C1 segment of cervical spinal cord (tissue), 14 donors: ENCODE results near the gene KRTAP5-4.
"Not testable (repeated sequence)": the region's sequence is repeated elsewhere in the genome, so short reads cannot be mapped to it uniquely, and the experiment has no call there.

ENCODE experiments used
- DNase-seq, 14 donors: peaks; one replicate each; lab custom pipeline; 2025; lab: John Stamatoyannopoulos, UW

Gene KRTAP5-4

DNA sequence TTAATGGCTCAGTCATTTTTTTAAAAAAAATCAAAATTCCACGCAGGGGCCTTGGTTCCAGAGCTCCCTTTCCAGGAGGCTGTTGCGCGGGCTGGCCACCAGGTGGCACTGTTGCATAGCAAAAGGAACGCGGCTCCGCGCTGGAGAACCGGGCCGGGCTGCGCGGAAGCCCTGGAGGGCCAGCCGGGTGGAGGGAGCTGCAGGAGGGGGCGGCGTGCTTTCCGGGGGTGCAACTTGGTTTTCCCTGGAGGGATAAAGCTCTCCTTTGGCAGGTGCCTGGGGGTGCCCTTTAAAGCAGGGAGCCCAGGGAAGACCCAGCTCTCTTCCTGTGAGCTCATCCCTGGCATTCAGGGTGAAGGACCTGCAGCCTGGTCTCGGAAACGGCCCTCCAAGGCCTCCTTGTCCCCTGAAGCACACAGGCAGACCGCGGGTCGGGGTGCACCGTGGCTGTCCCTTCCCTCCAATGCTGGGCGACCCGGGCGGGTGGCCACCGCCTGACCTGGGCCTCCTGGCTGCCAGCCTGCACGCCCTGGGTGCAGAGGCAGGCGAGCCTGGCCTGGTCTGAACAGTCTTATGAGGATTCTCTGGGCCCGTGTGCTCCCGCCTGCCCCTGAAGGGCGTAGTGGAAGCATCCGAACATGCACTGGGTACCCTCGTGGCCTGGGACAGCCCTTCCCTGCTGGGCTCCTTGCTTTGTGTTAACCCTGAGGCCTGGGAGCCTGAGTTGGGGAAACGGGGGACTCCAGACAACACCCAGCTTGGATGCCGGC lies 31.0 kb upstream of the KRTAP5-4 start:
- DNase-seq, result peak in 13 of 14 donors; percentile 6 to 80 (median 49)

DNA sequence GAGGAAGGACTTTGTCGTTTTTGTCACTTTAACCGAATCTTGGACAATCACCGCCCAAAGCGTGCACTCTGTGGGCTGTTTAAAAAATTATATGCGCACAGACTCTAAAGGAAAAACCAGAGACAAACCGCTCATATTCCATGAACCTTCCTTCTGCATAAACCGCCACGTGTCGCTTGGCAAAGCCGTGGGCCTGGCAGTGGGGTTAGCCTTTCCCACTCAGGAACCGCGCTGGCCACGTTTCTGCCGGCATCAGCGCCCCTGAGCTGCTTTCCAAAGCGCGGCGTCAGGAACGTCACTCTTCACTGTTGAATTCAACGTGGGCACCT lies 30.5 kb upstream of the KRTAP5-4 start:
- DNase-seq, result no peak

DNA sequence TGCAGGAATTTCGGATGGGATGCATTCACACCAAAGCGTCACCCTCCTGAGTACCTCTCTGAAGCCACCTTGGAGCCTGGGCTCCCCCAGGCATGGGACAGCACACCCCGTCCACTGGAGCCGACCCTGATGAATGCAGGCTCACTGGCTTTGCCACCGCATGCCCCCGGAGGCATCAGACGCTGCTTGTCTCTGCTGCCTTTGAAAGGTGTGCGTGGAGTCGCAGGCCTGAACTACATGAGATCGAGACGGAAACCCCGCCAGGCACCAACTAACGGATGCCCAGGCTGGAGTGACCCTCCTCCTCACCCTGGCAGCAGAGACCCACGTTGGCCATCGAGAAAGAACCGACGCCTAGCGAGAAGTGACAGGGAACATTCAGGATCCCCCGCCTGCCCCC lies 30.1 kb upstream of the KRTAP5-4 start:
- no peak for DNase-seq

DNA sequence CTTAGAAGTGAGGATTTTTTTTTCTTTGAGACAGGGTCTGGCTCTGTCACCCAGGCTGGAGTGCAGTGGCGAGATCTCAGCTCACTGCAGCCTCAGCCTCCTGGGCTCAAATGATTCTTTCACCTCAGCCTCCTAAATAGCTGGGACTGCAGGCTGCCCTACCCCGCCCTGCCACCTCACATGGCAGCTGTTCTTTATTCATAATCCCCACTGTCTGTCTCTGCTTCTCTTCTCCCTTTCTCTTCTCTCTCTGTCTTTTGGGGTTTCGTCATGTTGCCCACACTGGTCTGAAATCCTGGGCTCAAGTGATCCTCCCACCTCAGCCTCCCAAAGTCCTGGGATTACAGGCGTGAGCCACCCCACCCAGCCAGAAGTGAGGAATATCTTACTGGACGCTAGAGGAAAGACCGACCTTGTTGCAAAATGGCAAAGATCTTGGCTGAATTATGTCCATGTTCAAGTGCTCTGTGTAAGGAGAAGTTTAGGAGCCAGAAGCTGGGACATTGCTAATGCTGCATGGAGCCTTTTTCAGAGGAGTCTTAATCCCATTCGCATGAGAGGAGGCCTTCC lies 29.6 kb upstream of the KRTAP5-4 start:
- no peak for DNase-seq

DNA sequence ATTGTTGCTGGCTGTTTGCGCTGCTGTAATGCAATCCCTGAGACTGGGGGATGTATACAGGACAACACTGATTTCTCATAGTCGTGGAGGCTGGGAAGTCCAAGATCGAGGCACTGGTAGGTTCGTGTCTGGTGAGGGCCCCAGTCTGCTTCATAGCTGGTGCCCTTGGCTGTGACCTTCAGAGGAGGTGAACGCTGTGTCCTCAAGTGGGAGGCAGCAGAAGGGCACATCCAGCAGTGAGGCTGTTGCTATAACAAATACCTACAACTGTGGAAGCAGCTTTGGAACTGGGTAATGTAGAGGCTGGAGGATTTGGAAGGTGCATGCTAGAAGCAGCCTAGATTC lies 29.0 kb upstream of the KRTAP5-4 start:
- no peak for DNase-seq

DNA sequence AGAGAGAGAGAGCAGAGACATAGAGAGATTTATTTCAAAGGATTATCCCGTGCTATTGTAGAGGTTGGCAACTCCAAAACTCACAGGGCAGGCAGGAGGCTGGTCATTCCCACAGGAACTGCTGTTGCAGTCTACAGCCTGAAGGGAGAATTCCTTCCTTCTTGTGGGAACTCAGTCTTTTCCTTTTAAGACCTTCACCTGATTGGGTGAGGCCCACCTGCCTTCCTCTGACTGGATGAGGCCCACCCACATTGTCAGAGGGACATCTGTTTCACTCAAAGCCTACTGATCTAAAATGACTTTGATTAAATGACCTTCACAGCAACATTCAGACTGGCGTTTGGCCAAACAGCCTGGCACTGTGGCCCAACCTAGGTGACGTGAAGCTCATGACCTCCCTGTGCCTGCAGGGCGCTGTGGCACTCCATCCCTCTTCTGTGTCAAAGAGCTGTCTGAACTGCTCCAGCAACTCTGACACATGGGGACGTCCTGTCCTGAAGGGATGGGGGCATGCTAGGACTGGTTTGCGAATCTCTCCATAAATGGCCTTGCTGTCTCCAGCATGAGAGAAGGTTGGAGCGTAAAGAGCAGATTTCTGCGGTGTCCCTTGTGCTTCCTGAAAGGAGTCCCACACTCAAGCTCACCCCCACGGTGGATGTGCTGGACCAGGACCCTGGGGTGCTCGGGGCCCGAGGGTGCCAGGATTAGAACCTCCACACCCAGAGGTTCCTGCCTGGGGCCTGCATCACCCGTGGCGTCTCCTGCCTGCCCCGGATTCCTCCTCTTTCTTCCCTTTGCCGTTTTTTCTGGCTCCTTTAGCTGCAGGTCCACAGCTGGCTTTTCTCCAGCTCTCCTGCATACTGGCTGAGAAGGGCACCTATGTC lies 28.3 kb upstream of the KRTAP5-4 start:
- DNase-seq, result no peak

DNA sequence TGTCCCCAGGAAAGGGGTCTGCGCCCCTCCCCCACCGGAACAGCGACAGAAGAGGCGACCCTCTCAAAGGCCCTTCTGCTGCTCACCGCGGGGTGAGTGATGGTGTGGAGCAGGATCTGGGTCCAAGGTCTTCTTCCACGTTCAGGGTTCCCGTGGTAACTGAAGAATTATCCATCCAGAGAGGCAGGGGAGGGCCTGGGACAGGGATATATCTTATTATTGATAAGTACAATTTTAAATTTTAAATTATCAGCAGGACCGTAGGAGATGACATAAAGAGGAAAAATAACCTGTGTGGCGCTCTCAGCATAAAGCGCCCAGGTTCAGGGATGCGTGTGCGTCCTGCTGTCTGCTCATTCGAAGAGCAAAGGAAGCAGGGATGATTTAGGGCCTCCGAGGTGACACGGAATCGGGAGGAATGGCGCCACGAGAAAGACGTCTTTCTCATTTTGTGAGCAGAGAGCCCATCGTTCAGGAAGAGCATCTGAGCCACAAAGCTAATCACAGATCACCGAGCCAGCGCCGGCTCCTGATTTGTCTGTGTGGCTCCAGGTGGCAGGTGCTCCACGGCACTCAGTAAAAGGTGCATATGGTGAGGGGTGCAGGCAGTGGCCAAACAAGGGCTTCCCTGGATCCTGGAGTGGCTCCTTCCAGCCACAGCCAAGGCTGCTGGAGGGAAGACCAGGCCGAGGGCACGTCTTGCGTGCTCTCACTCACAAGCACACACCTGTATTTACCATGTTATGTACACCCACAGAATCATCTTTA lies 26.9 kb upstream of the KRTAP5-4 start:
- DNase-seq, result no peak

DNA sequence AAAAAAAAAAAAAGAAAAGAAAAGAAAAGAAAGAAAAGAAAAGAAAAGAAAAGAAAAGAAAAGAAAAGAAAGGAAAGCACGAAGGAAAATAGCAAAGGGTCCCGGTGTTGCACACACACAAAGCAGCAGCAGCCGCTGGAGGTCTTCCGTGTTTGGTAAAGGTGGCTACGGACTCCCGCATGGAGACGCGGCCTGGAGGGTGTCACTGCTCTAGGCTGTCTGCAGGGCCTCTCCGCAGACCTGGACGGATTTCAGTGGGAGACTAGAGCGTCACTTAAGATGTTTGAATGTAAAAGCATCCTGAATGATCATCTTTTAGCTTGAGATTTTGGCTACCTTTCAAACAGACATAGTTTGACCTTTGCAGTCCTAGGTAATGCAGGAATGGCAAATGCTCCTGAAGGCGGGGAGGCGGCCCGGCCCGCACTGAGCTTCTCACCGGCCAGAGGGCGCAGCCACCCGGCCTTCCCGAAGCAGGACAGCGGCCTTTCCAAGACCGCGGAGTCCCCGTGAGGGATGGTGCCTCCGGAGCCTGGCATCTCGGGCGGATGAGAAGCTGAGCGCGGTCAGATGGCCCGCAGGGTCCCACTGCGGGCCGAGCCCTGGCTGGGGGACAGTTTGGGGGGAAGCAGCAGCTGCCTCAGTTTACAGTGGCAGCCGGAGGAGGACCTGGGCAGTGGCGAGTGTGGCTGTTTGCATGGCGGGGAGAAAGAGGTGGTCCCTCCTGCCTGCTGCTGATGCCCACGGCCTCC lies 26.1 kb upstream of the KRTAP5-4 start:
- no peak for DNase-seq

DNA sequence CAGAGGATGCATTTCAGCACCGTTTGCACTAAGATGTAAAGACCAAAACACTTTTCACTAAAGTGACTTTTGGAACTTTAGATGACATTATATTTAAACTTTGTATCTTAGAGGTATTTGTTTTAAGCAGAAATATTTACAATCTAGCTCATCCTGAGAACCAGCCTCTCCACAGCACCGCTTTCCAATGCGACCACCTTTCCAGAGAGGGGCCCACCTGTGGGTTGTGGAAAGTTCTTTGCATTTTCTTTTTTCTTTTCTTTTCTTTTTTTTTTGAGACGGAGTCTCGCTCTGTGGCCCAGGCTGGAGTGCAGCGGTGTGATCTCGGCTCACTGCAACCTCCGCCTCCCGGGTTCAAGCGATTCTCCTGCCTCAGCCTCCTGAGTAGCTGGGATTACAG lies 24.6 kb upstream of the KRTAP5-4 start:
- not testable (repeated sequence) for DNase-seq

DNA sequence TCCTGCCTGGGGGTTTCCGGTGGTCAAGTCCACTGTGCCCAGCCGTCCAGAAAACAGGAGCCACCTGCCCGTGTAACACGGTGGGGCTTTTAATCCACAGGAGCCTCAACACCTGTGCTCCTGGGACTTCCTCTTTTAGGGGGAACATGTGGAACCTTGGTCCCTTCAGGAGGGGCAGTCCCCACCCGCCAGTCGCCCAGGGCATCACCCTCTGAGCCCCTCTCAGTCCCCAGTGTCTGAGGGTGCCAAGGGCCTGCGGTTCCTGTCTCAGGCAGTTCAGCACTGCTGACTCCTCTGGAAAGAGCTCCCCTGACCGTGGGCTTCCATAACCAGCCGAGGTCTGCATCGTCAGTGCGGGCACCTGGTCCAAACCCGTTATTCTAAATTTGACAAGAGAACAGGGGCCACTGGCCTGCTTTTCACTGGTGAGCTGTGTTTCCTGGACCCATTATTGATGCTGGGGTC lies 23.5 kb upstream of the KRTAP5-4 start:
- no peak for DNase-seq

DNA sequence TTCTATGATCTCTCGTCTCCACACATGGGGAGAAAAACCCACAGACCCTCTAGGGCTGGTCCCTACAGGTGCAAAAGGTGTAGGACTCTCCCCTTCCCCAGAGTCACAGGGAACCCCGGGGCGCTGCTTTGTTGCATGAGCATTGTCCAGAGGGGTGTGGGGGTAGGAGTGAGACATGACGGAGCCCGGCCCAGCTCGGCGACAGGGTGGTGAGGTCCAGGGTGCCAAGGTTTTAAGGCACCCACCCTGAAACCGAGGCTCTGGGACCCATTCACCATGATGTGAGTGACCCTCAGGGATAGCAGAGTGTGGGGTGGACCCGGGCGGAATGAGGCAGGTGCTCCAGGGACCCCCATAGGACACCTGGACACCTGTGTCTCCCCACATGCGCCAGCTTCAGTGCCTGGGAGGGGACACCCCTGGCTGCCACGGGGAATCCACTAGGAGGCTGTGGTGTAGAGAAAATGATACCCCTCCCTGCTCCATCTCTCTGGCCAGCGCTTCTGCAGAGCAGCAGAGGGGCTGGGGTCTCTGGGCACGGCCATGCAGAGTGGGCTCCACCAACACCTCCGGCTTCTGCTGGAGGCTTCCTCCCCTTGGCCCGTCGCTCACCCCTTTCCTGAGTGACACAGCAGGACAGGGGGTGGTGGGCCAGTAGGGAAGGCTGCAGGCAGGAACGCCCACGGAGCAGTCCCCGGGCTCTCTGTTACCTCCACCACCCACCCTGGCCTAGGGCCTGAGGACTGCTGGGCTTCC lies 22.8 kb upstream of the KRTAP5-4 start:
- DNase-seq, result no peak

DNA sequence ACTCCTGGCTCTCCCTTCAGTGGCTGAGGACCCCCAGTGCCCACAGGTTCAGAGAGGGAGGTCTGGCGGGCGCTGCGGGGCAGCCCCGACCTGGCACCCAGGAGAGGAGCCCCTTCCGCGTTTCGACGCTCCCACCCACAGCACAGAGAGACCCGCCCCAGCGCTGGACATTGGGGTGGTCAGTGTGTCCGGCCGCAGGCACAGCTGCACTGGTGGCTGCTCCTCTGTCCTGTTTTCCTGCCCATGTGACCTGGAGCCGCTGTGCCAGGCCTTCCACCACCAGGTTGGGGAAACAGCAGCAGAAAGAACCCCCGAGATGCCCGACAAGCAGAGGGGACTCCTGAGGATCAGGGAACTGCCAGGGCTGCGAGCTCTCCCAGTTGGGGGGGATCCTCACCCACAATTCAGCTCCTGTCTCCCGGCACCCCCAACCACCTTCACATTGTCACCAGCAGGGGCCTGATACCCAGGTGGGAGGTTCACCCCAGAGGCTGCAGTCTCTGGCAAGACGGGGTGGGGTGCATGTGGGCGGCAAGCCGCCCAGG lies 21.3 kb upstream of the KRTAP5-4 start:
- DNase-seq, result no peak

DNA sequence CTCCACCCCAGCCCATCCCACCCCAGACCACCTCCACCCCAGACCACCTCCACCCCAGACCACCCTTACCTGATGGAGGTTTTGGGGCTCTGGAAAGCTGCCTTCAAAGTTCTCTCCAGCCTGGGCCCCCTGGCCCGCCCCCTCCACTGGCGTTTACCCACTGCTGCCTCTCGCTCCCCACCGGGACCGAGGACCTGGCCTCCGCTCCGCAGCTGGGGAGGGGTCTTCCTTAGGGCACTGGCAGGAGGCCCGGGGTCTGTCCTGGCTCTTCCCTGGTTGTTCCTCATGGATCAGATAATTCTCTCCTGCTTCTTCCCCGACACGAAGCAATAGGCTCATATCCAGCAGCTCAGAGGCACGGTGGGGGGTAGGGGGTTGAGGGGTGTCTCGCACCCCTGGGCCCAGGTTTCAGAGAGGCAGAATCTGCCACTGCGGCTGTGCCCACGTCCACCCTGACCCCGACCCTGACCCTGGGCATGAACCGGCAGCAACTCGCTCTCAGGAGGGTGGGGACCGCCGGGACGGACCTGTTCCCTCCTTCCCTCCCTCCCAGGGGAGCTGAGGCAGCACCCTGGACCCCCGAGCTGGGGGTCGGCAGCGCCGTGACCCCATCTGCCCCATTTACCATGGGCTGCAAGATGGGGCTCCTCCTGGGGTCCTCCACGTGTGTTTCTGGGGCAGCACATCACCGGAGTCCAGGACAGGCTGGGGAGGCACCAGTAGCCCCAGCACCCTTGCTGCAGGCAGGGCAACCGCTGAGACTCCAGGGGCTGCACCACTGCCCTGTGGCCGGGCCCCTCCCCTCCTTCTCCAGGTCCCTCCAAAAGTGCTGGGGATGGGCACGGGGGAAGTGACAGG lies 20.6 kb upstream of the KRTAP5-4 start:
- no peak for DNase-seq

DNA sequence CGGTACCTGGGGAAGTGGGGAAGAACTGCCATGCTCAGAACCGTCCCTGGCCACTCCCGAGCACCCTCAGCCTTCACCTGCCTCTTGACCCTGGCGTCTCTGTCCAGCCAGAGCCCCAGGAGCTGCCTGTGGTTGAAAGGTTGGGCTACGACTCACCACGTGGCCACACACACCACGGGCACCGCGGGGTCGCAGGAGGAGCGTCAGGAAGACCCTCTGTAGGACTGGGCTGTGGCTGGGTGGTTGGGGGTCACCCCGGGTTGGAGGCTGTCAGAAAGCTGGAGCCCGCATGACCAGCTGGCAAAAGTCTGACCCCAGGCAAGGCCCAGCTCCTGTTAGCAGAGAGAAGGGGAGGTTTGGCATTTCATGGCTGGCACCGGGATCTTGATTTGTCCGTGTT lies 19.2 kb upstream of the KRTAP5-4 start:
- no peak for DNase-seq

DNA sequence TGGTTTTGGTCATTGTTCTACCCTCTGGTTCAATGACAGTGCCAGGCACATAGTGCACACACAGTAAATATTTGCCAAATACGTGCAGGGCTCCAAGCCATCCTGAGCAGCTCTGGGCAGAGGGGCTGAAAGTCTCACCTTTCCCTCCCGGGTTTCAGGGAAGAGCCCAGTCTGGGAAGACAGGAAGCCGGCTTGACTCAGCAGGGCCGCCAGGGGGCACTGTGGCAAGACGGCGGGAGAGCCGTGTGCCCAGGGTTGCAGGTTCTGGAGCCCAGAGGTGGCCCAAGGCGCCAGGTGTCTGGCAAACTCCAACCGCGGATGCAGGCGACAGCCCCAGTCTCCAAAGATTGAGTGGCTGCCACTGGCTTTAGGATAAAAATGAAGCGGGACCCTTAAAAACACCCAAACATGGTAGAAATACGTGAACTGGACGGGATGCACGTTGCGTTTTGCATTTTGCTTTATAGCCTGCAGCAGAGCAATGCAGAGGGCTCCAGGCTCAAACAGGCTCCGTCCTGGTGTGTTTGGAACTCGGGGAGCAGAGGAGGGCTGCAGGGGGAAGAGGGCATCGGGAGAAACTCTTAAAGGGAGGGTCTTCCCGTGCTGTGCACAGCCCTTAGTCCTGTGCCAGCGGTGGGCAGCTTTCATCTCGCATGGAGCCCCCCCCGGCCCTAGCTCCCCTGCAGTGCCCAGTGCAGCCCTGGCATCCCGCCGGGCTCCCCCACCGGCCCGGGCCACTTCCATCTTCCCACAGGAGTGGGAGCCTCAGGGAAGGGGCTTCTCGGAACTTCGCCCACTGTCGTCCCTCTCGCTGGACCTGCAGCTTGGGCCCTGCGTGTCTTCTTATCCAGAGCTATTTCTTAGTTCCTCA lies 18.4 kb upstream of the KRTAP5-4 start:
- peak in 3 of 14 donors; percentile 2 to 5 (median 3) for DNase-seq

DNA sequence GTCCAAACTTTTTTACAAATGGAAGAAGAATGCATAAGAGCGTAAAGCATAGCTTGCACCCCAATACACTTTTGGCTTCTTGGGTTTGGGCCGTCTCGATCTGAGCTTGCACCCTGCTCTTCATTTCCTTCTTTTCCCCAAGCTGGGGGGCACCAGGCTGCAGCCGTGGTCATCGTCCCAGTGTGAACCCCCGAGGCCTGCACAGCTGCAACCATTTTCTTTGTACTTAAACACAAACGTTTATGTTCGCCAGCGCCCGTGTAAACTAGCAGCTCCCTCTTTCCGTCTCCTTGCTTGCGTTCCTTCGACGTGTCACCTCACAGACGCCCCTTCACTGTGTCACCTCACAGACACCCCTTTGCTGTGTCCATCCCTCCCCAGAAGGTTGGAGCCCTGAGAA lies 17.7 kb upstream of the KRTAP5-4 start:
- no peak for DNase-seq

DNA sequence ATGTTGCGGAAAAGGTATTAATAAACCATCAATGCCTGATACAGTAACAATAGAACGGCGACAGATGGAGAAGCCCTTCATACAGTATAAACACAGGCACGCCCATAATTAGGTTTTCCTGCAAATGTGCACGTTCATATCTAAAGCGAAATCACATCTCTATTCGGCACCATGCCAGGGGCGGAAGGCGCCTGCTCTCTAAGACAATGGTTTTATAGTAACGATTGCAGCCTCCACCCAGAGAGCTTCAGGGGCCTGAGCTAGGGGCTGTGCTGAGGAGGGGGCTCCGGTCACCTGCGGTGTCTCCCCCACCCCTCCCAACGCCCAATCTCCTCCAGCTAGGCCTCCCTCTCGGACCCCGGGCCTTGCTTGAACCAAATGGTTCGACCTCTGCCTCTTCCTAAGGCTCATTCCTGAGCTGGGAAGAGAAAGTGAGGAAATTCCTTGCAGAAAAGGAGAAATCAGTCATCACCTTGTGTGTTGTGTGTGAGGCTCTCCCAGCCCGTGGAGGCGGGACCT lies 17.2 kb upstream of the KRTAP5-4 start:
- DNase-seq, result no peak

DNA sequence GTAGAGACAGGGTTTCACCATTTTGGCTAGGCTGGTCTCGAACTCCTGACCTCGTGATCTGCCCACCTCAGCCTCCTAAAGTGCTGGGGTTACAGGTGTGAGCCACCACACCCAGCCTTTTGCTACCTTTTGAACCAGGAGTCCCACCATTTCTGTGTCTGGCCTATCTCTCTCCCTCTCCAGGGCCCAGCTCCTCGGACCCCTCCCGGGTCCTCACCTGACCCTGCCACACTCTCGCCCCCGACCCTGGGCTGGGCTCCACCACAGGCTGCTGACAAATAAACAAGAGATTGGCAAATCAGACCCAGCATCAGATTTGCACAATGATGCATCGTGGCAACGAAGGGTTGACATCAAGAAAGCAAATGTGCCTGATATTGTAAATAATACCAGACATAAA lies 16.4 kb upstream of the KRTAP5-4 start:
- no peak for DNase-seq
